HG03565 (cell line): ENCODE results near the gene GLRX3.
"Not testable (repeated sequence)": the region's sequence is repeated elsewhere in the genome, so short reads cannot be mapped to it uniquely, and the experiment has no call there.

Experiments used
- ATAC-seq: cut with Tn5 transposase; IDR thresholded peaks from one replicate; pipeline ENCODE4 v1.9.1; 2021; ENCODE audit warnings: mild to moderate bottlenecking, moderate library complexity; ENCODE audit not compliant: unreplicated experiment

Gene GLRX3

GRCh38 chr10:130188195-130189175 lies 52.3 kb downstream of the GLRX3 start:
- ATAC-seq: no peak

- ATAC-seq: no peak
These were observed 53.4 kb downstream of the GLRX3 start for GRCh38 chr10:130189608-130190054.

GRCh38 chr10:130190055-130190736 lies 54.0 kb downstream of the GLRX3 start:
- peak; percentile 90 for ATAC-seq

- ATAC-seq: no peak
These were observed 54.5 kb downstream of the GLRX3 start for GRCh38 chr10:130190737-130191115.

GRCh38 chr10:130191380-130191779 lies 55.2 kb downstream of the GLRX3 start:
- no peak for ATAC-seq

- no peak for ATAC-seq
These were observed 56.2 kb downstream of the GLRX3 start for GRCh38 chr10:130192276-130192848.

GRCh38 chr10:130193033-130193432 lies 56.8 kb downstream of the GLRX3 start:
- no peak for ATAC-seq

GRCh38 chr10:130193493-130194193 lies 57.5 kb downstream of the GLRX3 start:
- no peak for ATAC-seq

- ATAC-seq: no peak
These were observed 58.2 kb downstream of the GLRX3 start for GRCh38 chr10:130194194-130194990.

- ATAC-seq: no peak
These were observed 58.9 kb downstream of the GLRX3 start for GRCh38 chr10:130194991-130195645.

GRCh38 chr10:130195746-130196294 lies 59.6 kb downstream of the GLRX3 start:
- no peak for ATAC-seq

GRCh38 chr10:130196511-130197487 lies 60.6 kb downstream of the GLRX3 start:
- ATAC-seq: no peak

- no peak for ATAC-seq
These were observed 62.5 kb downstream of the GLRX3 start for GRCh38 chr10:130198651-130199050.

GRCh38 chr10:130200179-130201042 lies 64.2 kb downstream of the GLRX3 start:
- no peak for ATAC-seq

- ATAC-seq: no peak
These were observed 64.8 kb downstream of the GLRX3 start for GRCh38 chr10:130201043-130201380.

- not testable (repeated sequence) for ATAC-seq
These were observed 66.0 kb downstream of the GLRX3 start for GRCh38 chr10:130202150-130202549.

- ATAC-seq: no peak
These were observed 66.9 kb downstream of the GLRX3 start for GRCh38 chr10:130202984-130203621.
